ENCODE measurements around the gene EXO5. TPM values are rescaled to one million over a fixed set of nuclear protein-coding genes. Genes with fewer than 3 reads are reported as not detected.

Gene EXO5
- total RNA-seq, 1 experiment from 2014 or later: 9.1 TPM

GRCh38 chr1:40534589-40534988 is 26.0 kb downstream of the EXO5 start:
- Histone ChIP-seq H3K4me3 (ENCODE audit: low read depth, low read length) (no peak overlapping the region), H3K9me3 (no peaks in the 10 kb centered on the region), H3K36me3 (ENCODE audit: control insufficient read depth, insufficient read depth, low read length) (no peaks in the 10 kb centered on the region), H3K4me1 (0 out of 2 replicates have a peak, but pooled peaks cover 6% of the 10 kb centered on the region), H3K27me3 (replicated peaks; ENCODE audit: control insufficient read depth, insufficient read depth, low read length) (no peaks in the 10 kb centered on the region)
- no peak overlapping the region for H3K27ac Mint-ChIP-seq (ENCODE audit: unreplicated experiment)
- H3K27me3 Mint-ChIP-seq (ENCODE audit: insufficient read depth, unreplicated experiment): peaks cover 2% of the 10 kb centered on the region
- H3K4me1 Mint-ChIP-seq (ENCODE audit: low read depth, unreplicated experiment): no peaks in the 10 kb centered on the region
- peaks cover 12% of the 10 kb centered on the region for H3K9me3 Mint-ChIP-seq (ENCODE audit: unreplicated experiment)
- no peak overlapping the region for H3K4me3 Mint-ChIP-seq (ENCODE audit: unreplicated experiment)
- no peaks in the 10 kb centered on the region for H3K36me3 Mint-ChIP-seq (ENCODE audit: insufficient read depth, unreplicated experiment)
- ChIA-PET POLR2A (no interaction called here), CTCF (no interaction called here)
- no TSS peak for BruUV-seq (replicated peaks)
- no peak for DNase-seq
- intact Hi-C loops (cut with micrococcal nuclease; ENCODE audit: unreplicated experiment): loop anchor here (5.0 kb wide), 1 partner anchor 133 kb away; the partner anchor contains the start of gene RIMS3
- TF ChIP-seq CTCF (IDR thresholded peaks at IDR 0.05; ENCODE audit: insufficient read depth in 1 of 2, low read depth in 1 of 2, low read length in 1 of 2, severe bottlenecking in 1 of 2, unreplicated experiment in 1 of 2): no peak

- Histone ChIP-seq H3K36me3 (ENCODE audit: control insufficient read depth, insufficient read depth, low read length) (no peaks in the 10 kb centered on the region), H3K9me3 (no peaks in the 10 kb centered on the region), H3K27me3 (replicated peaks; ENCODE audit: control insufficient read depth, insufficient read depth, low read length) (no peaks in the 10 kb centered on the region), H3K4me3 (ENCODE audit: low read depth, low read length) (no peak overlapping the region), H3K4me1 (0 out of 2 replicates have a peak, but pooled peaks cover 6% of the 10 kb centered on the region)
- intact Hi-C loops (cut with micrococcal nuclease; ENCODE audit: unreplicated experiment): no loop called here
- ChIA-PET POLR2A (no interaction called here), CTCF (no interaction called here)
- peaks cover 8% of the 10 kb centered on the region for H3K9me3 Mint-ChIP-seq (ENCODE audit: unreplicated experiment)
- H3K27me3 Mint-ChIP-seq (ENCODE audit: insufficient read depth, unreplicated experiment): peaks cover 2% of the 10 kb centered on the region
- TF ChIP-seq CTCF (IDR thresholded peaks at IDR 0.05; ENCODE audit: insufficient read depth in 1 of 2, low read depth in 1 of 2, low read length in 1 of 2, severe bottlenecking in 1 of 2, unreplicated experiment in 1 of 2): no peak
- no peaks in the 10 kb centered on the region for H3K36me3 Mint-ChIP-seq (ENCODE audit: insufficient read depth, unreplicated experiment)
- no peaks in the 10 kb centered on the region for H3K4me1 Mint-ChIP-seq (ENCODE audit: low read depth, unreplicated experiment)
- no peak overlapping the region for H3K4me3 Mint-ChIP-seq (ENCODE audit: unreplicated experiment)
- no peak for DNase-seq
- BruUV-seq (replicated peaks): no TSS peak
- no peak overlapping the region for H3K27ac Mint-ChIP-seq (ENCODE audit: unreplicated experiment)
Measured at GRCh38 chr1:40535732-40536131, 27.2 kb downstream of the EXO5 start.

- Histone ChIP-seq H3K27me3 (replicated peaks; ENCODE audit: control insufficient read depth, insufficient read depth, low read length) (no peaks in the 10 kb centered on the region), H3K9me3 (no peaks in the 10 kb centered on the region), H3K36me3 (ENCODE audit: control insufficient read depth, insufficient read depth, low read length) (no peaks in the 10 kb centered on the region), H3K4me3 (ENCODE audit: low read depth, low read length) (no peak overlapping the region), H3K4me1 (no peaks in the 10 kb centered on the region)
- Mint-ChIP-seq H3K27ac (ENCODE audit: unreplicated experiment) (no peak overlapping the region), H3K4me3 (ENCODE audit: unreplicated experiment) (no peak overlapping the region), H3K36me3 (ENCODE audit: insufficient read depth, unreplicated experiment) (peaks cover 17% of the 10 kb centered on the region), H3K27me3 (ENCODE audit: insufficient read depth, unreplicated experiment) (no peaks in the 10 kb centered on the region), H3K4me1 (ENCODE audit: low read depth, unreplicated experiment) (no peaks in the 10 kb centered on the region), H3K9me3 (ENCODE audit: unreplicated experiment) (no peaks in the 10 kb centered on the region)
- intact Hi-C loops (cut with micrococcal nuclease; ENCODE audit: unreplicated experiment): no loop called here
- BruUV-seq (replicated peaks): no TSS peak
- ChIA-PET POLR2A (no interaction called here), CTCF (no interaction called here)
- no peak for DNase-seq
- TF ChIP-seq CTCF (IDR thresholded peaks at IDR 0.05; ENCODE audit: insufficient read depth in 1 of 2, low read depth in 1 of 2, low read length in 1 of 2, severe bottlenecking in 1 of 2, unreplicated experiment in 1 of 2): no peak
Measured at GRCh38 chr1:40539338-40539737, 30.8 kb downstream of the EXO5 start.

Data from Caco-2 (cell line).